Esophagus mucosa (tissue), 1 donor: Measurements from ENCODE around the gene MORN3. TPM values are rescaled to one million over a fixed set of nuclear protein-coding genes. Genes with fewer than 3 reads are reported as not detected.
"Not testable (repeated sequence)": the region's sequence is repeated elsewhere in the genome, so short reads cannot be mapped to it uniquely, and the experiment has no call there.

ENCODE experiments used
- ATAC-seq: fragments of 200-7000 bp; cut with Tn5 transposase; one replicate; pipeline ENCODE4 v1.9.1; 2020
- total RNA-seq: library from RNA; stranded (reverse); gene quantifications from one replicate; pipeline ENCODE4 v1.2.4, GENCODE V29; 2023
- donor health status: DM: yes; HTN: yes; CAD: no.

Gene MORN3
- total RNA-seq, 1 donor from 2014 or later, result 0.08 TPM

DNA sequence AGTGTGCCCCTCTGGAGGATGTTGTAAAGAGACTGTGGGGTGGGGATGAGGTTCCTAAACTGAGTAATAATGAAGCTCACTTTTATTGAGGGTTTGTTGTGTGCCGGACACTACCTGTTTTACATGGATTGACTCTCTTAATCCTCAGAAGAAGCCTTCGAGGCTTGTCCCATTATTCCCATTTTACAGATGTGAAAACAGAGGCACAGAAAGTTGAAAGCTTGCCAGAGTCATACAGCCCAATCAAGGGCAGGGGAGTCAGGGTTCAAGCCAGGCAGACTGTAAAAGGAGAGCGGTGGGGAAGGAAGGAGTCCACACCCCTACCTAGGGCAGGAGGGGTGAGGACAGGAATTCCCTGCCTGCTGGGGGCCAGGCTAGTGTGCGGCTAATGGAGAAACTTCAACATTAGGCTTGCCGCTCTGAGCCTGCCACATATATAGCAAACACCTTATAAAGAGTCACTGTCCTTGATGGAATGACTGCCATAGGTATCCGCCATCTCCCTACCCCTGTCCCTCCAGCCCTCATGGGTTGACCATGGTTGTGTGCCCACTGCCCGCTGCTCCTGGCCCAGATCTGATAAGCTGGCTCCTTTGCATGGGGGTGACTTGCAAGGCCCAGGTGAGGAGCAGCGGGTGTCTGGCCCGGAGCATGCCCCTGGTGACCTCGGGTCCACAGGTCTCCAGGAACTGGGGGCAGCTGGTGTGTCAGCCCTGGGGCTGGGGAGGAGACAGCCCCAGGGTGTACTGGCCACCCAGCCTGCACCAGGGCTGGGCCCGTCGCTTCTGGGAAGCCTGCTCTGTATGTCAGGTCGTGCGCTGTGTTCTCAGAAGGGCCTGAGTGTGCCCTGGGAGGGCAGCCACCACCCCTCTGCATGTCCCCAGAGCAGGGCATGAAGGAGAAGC is 30.9 kb downstream of the MORN3 start:
- ATAC-seq, result peak; percentile 27

DNA sequence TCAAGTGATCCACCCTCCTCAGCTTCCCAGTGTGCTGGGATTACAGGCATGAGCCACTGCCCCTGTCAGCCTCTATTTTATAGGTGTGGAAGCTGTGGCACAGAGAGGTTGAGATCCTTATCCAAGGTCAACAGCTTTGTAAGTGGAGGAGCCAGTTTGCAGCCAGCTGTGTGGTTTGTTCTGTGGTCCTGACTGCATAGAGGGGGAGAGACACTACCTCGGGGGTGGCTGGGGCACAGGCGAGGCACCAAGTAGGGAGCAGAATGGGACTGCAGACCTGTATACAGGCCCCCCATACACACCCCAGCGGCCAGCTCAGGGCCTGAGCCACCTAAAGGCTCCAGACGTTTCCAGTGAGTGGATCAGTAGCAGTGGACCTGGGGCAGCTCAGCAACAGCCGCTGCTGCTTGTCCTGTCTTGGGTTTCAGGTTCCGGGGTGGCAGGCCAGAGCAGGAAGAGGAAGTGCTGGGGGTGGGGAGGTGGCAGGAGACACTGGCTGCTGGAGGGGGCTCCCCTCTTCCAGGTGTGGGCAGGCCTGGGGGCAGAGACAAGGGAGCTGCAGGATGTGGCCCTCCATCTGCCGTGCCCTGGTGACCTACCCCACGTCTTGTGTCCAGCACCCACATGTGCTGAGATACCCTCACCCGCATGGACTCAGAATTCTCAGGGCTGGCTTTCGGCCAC is 32.1 kb downstream of the MORN3 start:
- peak; percentile 54 for ATAC-seq

DNA sequence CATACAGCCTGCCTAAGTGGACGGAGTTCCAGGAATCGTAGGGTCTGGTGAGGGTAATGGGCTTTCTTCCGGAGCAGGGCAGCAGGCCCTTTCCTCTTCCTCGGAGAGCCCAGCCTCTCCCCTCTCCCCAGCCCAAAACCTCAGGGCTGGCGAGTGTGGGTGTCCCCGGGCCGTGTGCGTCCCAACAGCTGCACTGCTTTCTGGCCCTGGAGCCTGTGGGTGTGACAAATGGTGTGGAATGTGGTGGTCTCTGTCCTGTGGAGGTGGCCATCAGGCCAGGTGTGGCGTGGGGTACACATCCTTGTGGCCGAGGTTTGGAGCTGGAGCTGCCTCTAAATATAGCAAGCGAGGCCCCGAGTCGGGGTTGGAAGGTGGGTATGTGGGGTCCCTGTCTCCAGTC is 34.6 kb downstream of the MORN3 start:
- ATAC-seq, result no peak

DNA sequence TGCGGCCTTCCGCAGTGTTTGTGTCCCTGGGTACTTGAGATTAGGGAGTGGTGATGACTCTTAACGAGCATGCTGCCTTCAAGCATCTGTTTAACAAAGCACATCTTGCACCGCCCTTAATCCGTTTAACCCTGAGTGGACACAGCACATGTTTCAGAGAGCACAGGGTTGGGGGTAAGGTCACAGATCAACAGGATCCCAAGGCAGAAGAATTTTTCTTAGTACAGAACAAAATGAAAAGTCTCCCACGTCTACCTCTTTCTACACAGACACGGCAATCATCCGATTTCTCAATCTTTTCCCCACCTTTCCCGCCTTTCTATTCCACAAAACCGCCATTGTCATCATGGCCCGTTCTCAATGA is 35.6 kb downstream of the MORN3 start:
- not testable (repeated sequence) for ATAC-seq

DNA sequence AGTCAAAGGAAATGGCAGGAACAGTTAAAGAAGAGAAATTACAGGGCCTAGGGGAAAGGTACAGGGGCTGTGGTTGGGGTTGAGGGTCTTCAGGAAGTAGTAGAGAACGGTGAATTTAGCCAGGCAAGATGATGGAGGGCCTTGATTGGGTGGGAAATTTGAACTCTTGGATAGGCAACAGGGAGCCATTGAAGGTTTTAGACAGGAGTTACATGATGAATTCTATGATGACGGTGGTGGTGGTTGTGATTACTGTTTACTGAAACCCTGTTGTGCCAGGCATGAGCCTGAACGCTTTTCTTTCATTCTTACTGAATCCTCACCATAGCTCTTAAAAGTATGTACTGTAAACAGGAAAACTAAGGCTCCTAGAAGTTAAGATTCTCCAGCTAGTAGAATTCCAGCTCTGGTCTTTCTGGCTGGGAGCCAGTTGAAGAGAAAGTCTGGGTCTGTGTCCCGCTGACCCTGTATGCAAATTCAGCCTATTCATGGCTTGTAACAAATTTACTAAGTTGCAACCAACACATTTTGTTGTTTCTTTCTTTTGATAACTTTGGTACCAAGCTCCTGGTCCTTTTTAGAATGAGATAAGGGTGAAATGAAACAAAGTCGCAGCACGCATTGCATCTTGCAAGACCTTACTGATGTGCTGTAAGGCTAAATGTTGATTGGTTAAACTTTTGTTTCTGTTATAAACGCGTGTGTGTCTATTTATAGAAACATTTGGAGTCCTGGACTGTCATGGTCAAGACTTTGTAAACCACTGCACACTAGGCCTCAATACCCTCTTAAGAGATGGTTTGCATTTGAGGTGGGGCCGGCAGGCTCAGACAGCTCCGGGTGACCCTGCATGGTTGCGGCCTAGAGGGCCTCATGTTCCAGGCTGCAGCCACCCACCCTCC is 37.1 kb downstream of the MORN3 start:
- no peak for ATAC-seq

DNA sequence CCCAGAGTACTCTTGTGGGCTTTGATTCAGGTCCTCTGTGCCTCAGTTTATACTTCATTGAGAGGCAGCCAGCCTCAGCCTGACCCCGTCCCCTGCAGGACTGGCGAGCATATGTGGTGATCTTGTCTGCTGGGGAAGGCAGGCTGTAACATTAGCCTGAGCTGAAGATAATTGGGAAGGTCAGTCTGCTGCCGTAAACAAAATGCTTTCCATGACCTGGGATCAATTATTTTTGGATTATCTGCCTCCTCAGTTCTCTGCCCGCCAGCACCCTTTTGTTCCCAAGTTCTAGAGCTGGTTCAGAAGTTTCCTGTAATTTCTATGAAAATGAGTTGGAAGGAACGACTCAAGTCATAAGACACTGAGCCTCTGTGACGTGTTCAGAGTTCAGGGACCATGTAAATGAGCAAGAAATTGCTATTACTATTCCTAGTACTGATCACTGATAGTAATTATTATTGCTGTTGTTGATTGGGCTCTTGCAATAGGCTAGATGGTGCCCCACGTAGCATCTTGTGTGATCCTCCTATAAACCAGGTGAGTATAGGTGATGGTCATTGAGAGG is 38.6 kb downstream of the MORN3 start:
- ATAC-seq, result no peak

DNA sequence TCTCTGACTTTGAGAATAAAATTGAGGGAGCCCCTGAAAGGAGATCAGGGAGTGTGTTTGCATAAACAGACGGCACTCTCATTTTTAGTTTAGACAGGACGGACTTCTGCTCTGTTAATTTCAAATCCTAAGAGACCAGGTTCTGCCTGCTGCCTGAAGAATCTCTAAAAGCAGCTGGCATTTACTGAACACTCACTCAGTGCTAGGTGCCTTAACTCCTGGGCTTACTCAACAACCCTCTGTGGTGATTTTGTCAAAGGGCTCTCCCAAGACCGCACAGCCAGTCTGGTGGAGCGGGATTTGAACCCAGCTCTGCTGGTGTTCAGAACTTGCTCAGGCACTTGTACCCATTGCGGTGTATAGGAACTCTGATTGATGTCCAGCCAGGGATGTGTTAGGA is 40.9 kb downstream of the MORN3 start:
- ATAC-seq, result no peak

DNA sequence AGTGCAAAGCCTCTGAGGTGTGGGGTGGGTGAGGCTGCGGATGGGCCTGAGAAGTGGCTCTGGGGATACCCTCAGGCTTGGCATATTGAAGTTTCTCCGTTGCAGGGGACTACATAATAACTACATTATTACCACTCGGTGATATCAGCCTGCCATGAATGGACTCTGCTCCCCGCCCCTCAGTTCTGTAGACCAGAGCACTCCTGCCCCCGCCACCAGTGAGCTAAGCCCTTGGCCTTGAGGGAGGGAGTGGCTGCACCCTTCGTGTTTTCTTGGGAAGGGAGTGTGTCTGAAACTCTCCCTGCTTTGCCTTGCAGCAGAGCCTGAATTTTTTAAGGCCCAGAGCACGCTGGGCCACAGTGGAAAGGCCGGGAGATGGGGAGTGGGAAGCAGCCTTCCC is 41.4 kb downstream of the MORN3 start:
- no peak for ATAC-seq

DNA sequence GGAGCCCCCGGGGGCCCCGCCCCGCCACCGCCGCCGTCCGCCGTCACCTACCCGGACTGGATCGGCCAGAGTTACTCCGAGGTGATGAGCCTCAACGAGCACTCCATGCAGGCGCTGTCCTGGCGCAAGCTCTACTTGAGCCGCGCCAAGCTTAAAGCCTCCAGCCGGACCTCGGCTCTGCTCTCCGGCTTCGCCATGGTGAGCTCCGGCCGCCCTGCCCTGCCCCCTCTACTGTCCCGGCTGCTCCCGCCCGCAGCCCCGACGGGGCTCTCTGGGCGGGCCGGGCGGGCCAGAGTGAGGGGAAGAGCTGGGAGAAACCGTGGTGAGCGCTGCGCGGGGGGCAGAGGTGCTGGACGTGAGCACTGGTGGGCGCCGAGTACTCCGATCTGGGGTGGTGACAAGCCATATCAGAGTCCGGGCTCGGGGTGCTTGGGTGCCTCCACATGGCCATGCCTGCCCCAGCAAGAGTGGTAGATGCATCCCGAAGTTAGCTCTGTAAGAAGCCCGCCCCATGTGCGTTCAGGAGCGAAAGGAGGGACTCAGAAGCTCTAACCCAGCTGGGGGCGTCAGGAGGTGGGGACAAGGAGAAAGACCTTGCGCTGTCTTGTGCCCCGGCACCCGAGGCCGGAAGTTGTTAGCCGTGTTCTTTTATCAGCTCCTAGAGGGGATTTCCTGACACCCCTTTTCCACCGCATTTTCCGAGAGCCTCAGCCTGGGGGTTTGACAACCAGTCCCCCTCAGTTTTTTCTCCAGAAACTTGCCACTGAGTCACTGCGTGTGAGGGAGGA is 42.4 kb downstream of the MORN3 start:
- ATAC-seq, result peak; percentile 36

DNA sequence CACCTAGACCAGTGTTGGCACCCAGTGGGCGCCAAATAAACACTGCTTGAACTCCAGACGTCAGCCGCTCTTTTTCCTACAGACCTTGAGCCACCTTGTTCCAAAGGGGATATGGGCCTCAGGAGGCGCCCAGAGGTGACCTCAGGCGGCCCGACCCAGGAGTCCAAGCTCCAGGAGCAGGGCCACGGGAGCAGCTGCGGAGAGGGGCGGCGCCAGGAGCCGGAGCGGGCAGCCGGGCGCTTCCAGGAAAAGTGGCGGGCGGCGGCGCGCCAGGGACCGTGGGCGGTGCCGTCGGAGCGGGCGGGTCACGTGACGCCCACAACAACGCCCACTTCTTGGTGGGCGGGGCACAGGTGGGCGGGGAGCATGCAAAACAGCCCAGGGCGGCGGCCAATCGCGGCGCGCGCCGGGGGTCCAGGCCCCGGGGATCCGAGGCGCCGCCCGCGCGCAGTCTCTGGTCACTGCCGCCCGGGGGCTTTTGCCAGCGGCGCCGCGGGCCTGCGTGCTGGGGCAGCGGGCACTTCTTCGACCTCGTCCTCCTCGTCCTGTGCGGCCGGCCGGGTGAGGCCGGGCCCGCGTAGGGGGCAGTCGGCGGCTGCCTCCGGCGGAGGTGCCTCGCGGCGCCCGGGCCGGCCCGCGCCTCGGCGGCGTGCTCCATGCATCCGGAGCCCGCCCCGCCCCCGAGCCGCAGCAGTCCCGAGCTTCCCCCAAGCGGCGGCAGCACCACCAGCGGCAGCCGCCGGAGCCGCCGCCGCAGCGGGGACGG is 43.2 kb downstream of the MORN3 start, which contains the start of gene ORAI1:
Gene ORAI1 (plus strand): TSS at position 444 of the 766 bp plus-strand sequence.
- peak; percentile 91 for ATAC-seq

DNA sequence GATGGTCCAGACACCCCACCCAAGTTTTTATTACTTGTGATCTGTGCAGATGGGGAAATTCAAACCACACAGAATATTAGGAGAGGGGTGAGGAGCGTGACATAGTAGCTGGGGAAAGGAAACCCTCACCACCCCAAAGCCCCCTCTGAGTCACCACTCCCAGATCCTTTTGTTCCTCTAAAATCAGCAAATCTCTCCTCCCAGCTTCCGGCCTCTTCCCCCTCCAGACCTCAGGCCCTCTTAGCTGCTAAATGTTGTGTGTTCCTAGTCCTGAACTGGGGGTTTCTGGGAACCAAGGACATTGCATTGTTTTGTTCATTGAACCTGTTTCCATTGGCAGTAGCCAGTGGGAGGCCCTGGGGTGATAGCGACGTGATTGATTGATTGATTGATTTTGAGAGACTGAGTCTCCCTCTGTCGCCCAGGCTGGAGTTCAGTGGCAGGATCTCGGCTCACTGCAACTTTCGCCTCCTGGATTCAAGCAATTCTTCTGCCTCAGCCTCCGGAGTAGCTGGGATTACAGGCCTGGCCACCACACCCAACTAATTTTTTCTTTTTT is 49.0 kb downstream of the MORN3 start:
- ATAC-seq, result no peak

DNA sequence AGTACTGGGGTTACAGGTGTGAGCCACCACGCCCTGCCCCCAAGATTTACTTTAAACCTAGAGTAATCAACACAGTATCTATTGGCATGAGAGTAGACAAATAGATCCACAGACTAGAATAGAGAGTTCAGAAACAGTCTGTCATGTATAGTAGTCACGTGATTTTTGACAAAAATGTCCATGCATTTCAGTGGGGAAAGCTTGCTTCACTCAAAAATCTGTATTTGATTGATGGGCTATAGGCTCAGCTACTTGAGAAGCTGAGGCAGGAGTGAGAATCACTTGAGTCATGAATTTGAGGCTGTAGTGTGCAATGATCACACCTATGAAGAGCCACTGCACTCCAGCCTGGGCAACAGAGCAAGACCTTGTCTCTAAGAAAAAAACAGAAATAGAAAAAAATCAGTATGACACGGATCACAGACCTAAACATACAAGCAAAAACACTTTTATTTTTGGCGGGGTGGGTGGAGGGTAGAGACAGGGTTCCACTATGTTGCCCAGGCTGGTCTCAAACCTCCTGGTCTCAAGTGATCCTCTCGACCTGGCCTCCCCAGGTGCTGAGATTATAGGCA is 50.7 kb downstream of the MORN3 start:
- no peak for ATAC-seq

DNA sequence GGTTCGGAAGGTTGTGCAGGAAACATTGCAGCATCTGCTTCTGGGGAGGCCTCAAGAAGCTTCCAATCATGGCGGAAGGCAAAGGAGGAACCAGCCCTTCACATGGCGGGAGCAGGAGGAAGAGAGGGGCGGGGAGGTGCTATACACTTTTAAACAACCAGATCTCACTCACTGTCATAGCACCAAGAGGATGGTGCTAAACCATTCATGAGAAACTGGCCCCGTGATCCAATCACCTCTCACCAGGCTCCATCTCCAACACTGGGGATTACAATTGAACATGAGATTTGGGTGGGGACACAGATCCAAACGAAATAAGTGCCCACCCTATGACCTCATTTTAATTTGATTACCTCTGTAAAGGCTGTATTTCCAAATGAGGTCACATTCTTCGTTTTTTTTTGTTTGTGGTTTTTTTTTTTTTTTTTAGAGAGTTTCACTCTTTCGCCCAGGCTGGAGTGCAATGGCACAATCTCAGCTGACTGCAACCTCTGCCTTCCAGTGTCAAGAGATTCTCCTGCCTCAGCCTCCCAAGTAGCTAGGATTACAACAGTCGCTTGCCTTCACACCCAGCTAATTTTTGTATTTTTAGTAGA is 54.5 kb downstream of the MORN3 start:
- ATAC-seq, result no peak

DNA sequence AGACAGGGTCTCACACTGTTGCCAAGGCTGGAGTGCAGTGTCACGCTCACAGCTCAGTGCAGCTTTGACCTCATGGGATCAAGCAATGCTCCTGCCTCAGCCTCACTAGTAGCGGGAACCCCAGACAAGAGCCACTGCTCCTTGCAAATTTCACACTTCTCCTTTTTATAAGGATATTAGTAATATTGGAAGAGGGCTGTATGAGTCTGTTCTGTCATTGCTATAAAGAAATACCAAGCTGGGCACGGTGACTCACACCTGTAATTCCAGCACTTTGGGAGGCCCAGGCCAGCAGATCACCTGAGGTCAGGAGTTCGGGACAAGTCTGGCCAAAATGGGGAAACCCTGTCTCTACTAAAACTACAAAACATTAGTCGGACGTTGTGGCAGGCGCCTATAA is 56.0 kb downstream of the MORN3 start:
- no peak for ATAC-seq

DNA sequence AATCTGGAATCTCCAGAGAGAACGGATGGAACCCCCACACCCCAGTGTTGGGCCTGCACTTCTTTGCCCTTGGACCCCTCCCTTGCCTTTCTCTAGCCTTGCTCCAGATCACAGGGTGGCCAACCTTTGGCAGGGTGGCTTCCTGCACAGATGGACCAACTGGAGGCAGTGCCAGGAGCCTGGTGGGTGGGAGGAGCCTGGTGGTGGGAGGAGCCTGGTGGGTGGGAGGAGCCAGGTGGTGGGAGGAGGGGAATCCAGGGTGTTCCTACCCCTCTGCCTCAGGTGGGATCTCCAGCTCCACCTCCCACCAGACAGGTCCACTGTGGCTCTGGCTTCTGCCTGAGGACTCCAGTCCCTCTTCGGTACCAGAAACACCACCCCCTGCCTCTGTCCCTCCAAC is 58.1 kb downstream of the MORN3 start:
- peak; percentile 25 for ATAC-seq

DNA sequence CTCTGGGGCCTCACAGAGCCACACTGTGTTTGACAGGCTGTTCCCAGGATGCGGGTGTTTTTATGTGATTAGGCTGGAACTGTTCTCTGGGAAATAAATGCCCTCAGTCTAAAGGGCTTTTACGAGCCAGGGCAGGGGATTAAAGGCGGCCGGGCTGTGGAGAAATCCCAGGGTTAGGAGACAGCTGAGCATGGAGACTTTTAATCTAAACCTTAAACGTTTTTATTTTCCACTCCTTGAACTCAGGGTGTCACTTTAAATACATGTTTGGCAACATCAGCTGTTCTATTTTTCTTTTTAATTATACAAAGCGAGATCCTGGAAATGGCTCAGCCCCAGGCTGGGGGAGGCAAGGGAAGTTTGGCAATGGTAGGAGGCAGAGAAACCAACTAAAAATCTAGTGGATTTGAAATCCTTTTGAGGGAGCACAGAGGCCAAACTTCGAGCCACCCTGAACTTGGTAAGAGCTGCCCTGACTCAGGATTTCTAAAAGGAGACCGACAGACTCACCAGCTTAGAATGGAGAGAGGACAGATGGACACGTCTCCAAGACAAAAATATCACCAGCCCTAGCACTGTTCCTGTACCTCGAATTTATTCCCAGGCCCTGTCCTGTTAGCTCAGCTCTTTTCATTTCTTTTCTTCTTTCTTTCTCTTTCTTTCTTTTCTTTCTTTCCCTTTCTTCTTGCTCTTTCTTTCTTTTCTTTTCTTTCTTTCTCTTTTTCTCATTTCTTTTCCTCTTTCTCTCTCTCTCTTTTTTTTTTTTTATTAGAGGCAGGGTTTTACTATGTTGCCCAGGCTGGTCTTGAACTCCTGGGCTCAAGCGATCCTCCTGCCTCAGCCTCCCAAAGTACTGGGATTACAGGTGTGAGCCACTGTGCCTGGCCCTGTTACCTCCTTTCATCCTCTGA is 59.0 kb downstream of the MORN3 start:
- ATAC-seq, result no peak

DNA sequence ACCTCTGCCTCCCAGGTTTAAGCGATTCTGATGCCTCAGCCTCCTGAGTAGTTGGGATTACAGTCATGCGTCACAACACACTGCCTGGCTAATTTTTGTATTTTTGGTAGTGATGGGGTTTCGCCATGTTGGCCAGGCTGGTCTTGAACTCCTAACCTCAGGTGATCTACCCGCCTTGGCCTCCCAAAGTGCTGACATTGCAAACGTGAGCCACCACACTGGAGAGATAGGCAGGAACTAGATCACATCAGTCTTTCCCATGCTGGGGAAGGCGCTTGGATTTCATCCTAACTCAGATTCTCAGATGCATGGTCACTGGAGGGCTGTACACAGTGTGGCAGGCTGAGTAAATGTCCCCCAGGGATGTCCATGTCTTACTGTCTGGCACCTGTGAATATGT is 61.2 kb downstream of the MORN3 start:
- ATAC-seq, result no peak

DNA sequence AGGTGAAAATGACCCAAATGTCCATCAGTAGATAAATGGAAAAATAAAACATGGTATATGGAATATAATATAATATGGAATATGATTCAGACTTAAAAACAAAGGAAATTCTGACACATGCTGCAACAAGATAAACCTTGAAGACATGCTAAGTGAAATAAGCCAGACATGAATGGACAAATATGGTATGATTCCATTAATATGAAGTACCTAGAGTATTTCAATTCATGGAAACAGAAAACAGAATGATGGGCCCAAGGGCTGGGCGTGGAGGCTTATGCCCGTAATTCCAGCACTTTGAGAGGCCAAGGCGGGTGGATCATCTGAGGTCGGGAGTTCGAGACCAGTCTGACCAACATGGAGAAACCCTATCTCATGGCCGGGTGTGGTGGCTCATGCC is 65.9 kb downstream of the MORN3 start:
- ATAC-seq, result no peak

DNA sequence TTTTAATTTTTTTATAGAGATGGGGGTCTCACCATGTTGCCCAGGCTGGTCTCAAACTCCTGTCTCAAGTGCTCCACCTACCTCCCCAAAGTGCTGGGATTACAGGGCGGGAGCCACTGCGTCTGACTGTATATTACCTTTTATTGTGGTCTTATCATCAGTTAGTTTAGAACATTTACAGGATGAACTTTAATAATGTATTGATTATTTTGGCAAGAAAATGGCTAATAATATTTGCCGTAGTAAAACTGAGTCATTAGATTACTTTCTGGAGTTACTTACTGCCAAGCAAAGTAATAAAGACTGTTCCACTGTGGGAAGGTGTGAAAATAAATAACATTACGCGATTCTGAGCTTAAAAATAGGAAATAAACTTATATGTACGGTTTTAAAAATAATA is 66.7 kb downstream of the MORN3 start:
- ATAC-seq, result no peak
